Loucy (cell line): ENCODE measurements around the gene ZNF648.
A peak's percentile ranks its signal among the peaks of the same experiment; 100 is the strongest.

ENCODE experiments used
- CTCF ChIP-seq: fragments of 200-600 bp; sonication (generic); conservative IDR thresholded peaks from 2 replicates; pipeline ENCODE4 v1.5.1; 2014; ENCODE audit warnings: mild to moderate bottlenecking, antibody characterized with exemption, low read length
- EZH2phosphoT487 ChIP-seq: fragments of 200-600 bp; IDR thresholded peaks from 2 replicates; pipeline ENCODE4 v1.6.1; 2018; ENCODE audit warnings: antibody characterized with exemption, mild to moderate bottlenecking, moderate library complexity, borderline replicate concordance

- TF ChIP-seq CTCF (peak; percentile 42), EZH2phosphoT487 (no peak)
Measured at GRCh38 chr1:182015360-182015759, 46.2 kb downstream of the ZNF648 start.
